HL-60 (cell line): ENCODE results near the gene TCP1.

Experiments used
- CTCF ChIP-seq: IDR thresholded peaks from one replicate; pipeline ENCODE4 v1.5.1; 2011; ENCODE audit warnings: low read length, control low read depth, inconsistent platforms; ENCODE audit not compliant: insufficient read depth
- GABPA ChIP-seq: IDR thresholded peaks from 2 replicates; pipeline ENCODE4 v1.6.1; 2012; ENCODE audit warnings: low read depth
- POLR2AphosphoS5 ChIP-seq: IDR thresholded peaks from 2 replicates; pipeline ENCODE4 v1.6.1; 2012; ENCODE audit warnings: low read depth

GRCh38 chr6:159826968-159827647, 37.7 kb upstream of the TCP1 start:
- TF ChIP-seq CTCF, result no peak
- TF ChIP-seq POLR2AphosphoS5, result no peak
- TF ChIP-seq GABPA, result no peak
